Measurements from ENCODE around the gene THRAP3.
"Not testable (repeated sequence)": the region's sequence is repeated elsewhere in the genome, so short reads cannot be mapped to it uniquely, and the experiment has no call there.

Gene THRAP3

GRCh38 chr1:36251794-36252481, 27.7 kb downstream of the THRAP3 start:
- no peak for DNase-seq (ENCODE audit: low read depth in 3 of 3)

GRCh38 chr1:36252482-36252824, 28.2 kb downstream of the THRAP3 start:
- DNase-seq (ENCODE audit: low read depth in 3 of 3) = not testable (repeated sequence)

- no peak for DNase-seq (ENCODE audit: low read depth in 3 of 3)
These were observed 29.1 kb downstream of the THRAP3 start for GRCh38 chr1:36253161-36253862.

- no peak for DNase-seq (ENCODE audit: low read depth in 3 of 3)
These were observed 32.5 kb downstream of the THRAP3 start for GRCh38 chr1:36256558-36257374.

- DNase-seq (ENCODE audit: low read depth in 3 of 3) = no peak
These were observed 33.1 kb downstream of the THRAP3 start for GRCh38 chr1:36257375-36257767.

- no peak for DNase-seq (ENCODE audit: low read depth in 3 of 3)
These were observed 34.7 kb downstream of the THRAP3 start for GRCh38 chr1:36258960-36259344.

- DNase-seq (ENCODE audit: low read depth in 3 of 3) = no peak
These were observed 44.7 kb downstream of the THRAP3 start for GRCh38 chr1:36268981-36269380.

- no peak for DNase-seq (ENCODE audit: low read depth in 3 of 3)
These were observed 45.2 kb downstream of the THRAP3 start for GRCh38 chr1:36269408-36269838.

- no peak for DNase-seq (ENCODE audit: low read depth in 3 of 3)
These were observed 48.8 kb downstream of the THRAP3 start for GRCh38 chr1:36273024-36273423.

- DNase-seq (ENCODE audit: low read depth in 3 of 3) = no peak
These were observed 50.0 kb downstream of the THRAP3 start for GRCh38 chr1:36274201-36274600.

- DNase-seq (ENCODE audit: low read depth in 3 of 3) = no peak
These were observed 52.4 kb downstream of the THRAP3 start for GRCh38 chr1:36276688-36277087.

- DNase-seq (ENCODE audit: low read depth in 3 of 3) = no peak
These were observed 55.0 kb downstream of the THRAP3 start for GRCh38 chr1:36279110-36279788.

GRCh38 chr1:36279789-36280296, 55.6 kb downstream of the THRAP3 start:
- no peak for DNase-seq (ENCODE audit: low read depth in 3 of 3)

- DNase-seq (ENCODE audit: low read depth in 3 of 3) = no peak
These were observed 59.8 kb downstream of the THRAP3 start for GRCh38 chr1:36284061-36284460.

- no peak for DNase-seq (ENCODE audit: low read depth in 3 of 3)
These were observed 60.3 kb downstream of the THRAP3 start for GRCh38 chr1:36284517-36284916.

- DNase-seq (ENCODE audit: low read depth in 3 of 3) = peak in 2 of 3 donors; percentile 26 to 56
These were observed 61.3 kb downstream of the THRAP3 start for GRCh38 chr1:36285443-36286101.

- no peak for DNase-seq (ENCODE audit: low read depth in 3 of 3)
These were observed 62.6 kb downstream of the THRAP3 start for GRCh38 chr1:36286802-36287201.

GRCh38 chr1:36287595-36287994, 63.4 kb downstream of the THRAP3 start:
- DNase-seq (ENCODE audit: low read depth in 3 of 3) = no peak

- no peak for DNase-seq (ENCODE audit: low read depth in 3 of 3)
These were observed 71.1 kb downstream of the THRAP3 start for GRCh38 chr1:36295390-36295789.

GRCh38 chr1:36297062-36297461, 72.8 kb downstream of the THRAP3 start:
- DNase-seq (ENCODE audit: low read depth in 3 of 3) = no peak

GRCh38 chr1:36298640-36299039, 74.4 kb downstream of the THRAP3 start:
- no peak for DNase-seq (ENCODE audit: low read depth in 3 of 3)
